GM21825 (cell line): ENCODE results near the gene TOR1A.

Source experiments
- ATAC-seq: cut with Tn5 transposase; IDR thresholded peaks from one replicate; pipeline ENCODE4 v1.9.1; 2021; ENCODE audit warnings: mild to moderate bottlenecking, moderate library complexity; ENCODE audit not compliant: unreplicated experiment

The TOR1A gene, protein sequence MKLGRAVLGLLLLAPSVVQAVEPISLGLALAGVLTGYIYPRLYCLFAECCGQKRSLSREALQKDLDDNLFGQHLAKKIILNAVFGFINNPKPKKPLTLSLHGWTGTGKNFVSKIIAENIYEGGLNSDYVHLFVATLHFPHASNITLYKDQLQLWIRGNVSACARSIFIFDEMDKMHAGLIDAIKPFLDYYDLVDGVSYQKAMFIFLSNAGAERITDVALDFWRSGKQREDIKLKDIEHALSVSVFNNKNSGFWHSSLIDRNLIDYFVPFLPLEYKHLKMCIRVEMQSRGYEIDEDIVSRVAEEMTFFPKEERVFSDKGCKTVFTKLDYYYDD

DNA sequence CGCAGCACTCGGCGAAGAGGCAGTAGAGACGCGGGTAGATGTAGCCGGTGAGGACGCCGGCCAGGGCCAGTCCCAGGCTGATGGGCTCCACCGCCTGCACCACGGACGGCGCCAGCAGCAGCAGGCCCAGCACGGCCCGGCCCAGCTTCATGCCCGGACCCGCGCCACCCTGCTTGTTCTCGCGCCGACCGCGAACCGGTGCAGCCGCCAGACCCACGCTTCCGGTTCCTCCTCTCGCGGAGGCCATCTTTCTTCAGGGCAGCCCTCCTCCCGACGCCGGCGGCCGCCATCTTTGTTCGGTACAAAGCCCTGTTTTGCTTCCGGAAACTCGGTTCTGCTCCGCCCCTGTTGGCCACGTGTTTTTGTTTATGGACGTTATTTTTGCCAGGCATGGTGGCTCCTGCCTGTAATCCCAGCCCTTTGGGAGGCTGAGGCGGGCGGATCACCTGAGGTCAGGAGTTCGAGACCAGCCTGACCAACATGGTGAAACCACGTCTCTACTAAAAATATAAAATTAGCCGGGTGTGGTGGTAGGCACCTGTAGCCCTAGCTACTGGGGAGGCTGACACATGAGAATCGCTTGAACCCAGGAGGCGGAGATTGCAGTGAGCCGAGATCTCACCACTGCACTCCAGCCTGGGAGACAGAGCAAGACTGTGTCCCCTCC lies at the start of gene TOR1A:
TSS of gene TOR1A (minus strand) at position 202 of the 667 bp plus-strand sequence. CDS start at position 151, 51 bp downstream.
- ATAC-seq: peak; percentile 89

DNA sequence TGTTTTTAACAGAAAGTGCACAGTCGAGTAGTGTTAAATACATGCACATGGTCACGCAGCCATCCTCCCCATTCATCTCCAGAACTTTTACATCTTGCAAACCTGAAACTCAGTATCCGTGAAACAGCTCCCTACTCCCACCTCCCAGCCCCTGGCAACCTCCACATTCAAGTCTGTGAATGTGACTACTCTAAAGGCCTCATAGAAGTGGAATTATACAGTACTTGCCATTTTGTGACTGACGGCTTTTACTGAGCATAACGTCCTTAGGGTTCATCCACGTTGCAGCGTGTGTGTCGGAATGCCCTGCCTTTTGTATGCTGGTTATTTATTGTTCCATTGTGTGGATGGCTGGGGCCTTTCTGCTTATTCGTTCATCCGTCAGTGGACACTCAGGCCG lies 47.1 kb upstream of the TOR1A start:
- no peak for ATAC-seq

DNA sequence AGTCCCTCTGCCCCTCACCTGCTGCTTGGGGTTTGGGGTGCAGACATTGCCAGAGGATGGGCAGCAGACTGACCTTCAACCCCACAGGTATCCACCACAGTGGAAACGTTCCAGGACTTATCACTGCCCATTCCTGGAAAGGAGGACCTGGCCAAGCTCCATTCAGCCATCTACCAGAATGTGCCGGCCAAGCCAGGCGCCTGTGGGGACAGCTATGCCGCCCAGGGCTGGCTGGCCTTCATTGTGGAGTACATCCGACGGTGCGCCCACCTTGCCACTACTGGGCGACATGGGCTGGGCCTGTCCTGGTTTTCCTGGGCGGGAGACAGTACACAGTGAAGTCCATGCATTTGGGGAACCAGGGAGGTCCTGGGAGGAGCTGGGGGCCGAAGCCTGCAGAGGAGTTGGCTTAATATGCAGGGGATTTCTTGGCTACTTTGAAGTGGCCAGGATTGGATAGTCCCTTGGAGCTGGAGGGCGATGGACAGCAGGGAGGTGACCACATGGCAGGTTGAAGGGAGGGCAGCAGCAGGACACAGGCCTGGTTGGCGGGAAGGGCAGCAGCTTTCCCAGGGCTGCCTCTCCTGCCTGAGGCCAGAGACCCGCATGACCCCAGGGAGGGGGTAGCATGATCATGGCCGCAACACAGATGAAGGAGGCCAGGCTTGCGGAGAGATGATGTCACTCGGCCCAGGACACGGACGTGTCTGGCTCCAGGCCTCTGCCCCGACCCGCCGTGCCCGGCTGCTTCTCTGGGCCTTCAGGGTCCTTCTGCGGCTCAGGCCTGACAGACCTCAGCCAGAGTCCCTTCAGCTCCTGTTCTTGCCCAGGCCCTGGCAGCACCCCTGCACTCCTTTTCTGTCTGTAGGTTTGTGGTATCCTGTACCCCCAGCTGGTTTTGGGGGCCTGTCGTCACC lies 45.9 kb upstream of the TOR1A start:
- ATAC-seq: no peak

DNA sequence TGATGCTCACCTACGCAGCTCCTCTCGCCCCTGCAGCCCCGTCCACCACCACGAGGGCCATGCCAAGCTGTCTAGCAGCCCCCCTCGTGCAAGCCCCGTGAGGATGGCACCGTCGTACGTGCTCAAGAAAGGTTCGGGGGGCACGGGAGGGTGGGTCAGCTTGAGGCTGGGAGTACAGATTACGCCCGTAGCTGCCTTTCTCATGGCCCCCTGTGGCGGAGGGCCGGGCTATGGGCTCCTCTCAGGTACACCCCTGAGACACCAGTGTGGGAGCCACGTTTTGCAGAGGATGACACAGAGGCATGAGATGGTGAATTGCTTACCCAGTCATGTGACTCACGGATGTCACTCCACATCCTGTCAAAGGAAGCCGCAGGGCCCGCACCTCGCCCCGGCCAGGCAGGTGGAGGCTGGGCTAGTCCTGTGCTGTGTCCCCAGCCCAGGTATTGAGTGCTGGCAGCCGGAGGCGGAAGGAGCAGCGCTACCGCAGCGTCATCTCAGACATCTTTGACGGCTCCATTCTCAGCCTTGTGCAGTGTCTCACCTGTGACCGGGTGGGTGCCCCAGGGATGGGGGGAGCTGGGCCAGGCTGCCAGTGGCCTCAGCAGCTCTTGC lies 45.0 kb upstream of the TOR1A start:
- ATAC-seq: no peak

DNA sequence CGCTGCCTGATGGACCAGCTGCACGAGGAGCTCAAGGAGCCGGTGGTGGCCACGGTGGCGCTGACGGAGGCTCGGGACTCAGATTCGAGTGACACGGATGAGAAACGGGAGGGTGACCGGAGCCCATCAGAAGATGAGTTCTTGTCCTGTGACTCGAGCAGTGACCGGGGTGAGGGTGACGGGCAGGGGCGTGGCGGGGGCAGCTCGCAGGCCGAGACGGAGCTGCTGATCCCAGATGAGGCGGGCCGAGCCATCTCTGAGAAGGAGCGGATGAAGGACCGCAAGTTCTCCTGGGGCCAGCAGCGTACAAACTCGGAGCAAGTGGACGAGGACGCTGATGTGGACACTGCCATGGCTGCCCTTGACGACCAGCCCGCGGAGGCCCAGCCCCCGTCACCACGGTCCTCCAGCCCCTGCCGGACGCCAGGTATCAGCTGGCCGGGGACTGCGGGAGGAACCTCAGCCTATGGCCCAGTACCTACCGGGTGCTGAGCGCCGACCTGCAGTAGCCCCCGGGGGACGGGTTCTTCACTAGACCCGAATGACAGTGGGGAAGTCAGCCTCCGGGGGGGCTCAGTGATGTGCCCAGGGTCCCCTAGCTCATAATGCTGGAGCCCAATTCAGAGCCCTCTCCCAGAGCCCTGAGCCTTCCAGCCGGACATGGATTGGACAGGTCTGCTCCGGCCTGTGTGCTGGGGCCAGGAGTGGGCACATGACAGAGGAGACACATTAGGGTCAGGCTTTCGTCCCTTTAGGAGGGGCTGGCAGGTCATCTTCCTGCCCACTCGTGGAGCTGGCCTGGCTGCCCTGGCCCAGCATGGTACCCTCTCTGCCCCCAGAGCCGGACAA lies 44.3 kb upstream of the TOR1A start:
- ATAC-seq: no peak

DNA sequence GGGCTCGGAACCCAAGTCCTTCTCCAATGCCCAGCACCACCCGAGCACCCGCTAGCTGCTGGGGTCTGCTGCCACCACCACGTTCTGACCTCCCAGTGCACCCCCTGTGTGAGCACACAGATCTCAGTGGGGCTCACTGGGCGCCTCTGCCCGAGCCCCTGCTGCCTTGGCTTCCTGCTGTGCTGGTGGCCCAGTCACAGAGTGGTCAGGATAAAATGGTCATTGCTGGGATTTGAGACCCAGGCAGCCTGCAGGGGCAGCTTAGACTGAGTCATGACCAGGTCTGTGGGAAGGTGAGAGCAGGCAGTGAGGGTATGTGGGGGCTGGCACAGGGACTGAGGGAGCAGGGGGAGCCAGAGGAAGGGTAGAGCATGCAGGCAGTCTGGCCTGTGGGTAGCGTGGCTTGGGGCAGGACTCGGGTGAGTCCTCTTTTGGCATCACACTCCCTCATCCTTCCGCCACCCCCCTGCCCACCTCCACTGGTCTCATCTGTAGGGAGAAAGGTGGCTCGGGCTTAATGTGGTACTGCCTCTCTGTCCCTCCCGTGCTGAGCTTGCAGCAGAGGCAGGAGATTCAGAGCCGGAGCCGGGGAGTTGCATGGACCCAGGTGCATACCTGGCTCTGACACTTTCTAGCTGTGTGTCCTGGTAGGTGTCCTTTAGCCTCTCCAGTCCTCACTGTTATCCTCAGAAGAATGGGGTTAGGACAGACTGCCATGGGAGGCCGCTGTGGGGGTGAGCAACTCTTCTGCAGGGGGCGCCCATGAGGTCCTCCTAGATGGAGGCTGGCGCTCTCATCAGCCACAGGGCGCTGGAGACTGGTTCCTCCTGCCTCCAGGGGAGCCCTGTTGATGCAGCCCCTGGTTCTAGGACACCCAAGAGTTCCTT lies 43.4 kb upstream of the TOR1A start:
- ATAC-seq: no peak

DNA sequence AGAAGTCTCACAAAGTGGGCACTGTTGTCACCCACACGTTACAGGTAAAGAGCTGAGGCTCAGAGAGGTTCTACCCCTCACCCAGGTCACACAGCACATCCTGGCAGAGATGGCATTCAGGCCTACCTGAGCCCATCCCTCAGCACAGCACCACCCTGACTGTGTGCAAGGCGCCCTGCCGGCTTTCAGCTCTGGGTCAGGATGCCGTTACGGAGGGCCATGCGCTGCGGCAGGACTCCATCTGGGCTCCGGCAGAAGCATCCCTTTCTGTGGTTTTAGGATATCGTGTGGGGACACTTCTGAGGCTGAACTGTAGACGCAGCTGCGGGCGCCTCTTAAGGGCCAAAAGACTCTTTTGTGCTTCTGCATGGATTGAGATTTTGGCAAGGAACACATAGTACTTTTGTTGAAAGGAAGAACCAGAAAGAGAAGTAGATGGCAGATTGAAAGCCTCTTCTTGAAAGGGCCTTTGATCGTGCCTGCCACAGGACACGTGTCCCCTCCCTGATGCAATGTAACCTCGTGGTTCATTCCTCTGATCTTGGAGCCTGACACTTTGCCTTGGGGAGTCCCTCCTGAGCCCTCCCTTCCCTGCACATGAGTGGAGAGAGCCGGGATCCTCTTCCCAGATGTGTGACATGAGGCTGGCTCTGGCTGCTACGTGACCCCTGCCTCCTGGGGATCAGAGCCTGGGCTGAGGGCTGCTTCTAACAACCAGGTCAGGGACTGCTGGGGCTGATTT lies 42.6 kb upstream of the TOR1A start:
- ATAC-seq: no peak

DNA sequence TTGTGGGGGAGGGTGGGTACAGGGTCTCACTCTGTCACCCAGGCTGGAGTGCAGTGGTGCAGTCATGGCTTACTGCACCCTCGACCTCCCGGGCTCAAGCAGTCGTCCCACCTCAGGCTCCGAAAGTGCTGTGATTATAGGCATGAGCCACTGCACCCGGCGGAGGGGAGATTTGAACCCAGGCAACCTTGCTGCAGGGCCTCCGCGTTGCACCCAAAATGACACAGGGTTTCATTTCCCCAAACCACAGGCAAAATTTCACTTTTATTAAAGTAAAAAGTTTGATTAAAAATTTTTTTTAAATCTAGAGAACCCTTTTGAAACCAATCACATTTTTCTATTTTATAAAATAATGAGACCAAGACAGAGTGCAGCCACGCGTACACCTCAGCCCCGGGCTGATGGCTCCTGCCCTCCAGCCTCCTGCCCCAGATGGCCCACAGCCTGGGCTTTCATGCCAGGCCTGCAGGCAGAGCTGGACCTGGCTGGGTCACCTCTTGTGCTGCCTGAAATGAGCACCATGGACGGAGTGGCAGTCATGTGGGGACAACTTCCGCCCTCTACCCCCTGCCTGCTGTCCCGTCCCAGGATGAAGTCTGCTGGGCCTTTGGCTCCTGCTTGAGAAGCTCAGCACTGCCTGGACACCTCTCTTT lies 41.9 kb upstream of the TOR1A start:
- no peak for ATAC-seq

DNA sequence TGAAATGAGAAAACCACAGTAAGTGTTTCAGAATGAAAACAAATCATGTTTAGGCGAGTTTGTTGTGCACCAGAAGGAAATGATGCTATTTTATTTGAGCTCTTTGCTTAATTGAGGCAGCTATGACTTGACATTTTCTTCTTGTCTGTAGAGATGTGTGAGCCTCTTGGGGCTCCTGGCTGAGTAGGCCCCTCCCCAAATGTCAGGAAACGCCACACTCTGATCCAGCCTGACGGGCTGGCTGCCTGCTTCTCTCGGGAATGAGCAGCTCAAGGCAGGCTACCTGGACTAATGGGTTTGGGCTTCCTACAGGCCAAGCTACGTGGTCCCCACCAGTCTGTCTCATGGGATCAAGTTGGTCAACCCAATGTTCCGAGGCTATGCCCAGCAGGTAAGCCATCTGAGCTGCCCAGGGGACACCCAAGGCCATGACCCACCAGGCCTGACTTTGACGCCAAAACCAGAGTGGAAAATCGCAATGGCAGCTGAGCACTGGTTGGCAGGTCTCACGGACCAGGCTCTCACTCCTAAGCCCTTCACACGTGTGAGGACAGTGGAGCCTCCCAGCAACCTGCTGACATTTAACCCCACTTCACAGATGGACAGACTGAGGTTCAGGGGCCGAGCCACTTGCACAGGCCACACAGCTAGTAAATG lies 41.2 kb upstream of the TOR1A start:
- no peak for ATAC-seq

DNA sequence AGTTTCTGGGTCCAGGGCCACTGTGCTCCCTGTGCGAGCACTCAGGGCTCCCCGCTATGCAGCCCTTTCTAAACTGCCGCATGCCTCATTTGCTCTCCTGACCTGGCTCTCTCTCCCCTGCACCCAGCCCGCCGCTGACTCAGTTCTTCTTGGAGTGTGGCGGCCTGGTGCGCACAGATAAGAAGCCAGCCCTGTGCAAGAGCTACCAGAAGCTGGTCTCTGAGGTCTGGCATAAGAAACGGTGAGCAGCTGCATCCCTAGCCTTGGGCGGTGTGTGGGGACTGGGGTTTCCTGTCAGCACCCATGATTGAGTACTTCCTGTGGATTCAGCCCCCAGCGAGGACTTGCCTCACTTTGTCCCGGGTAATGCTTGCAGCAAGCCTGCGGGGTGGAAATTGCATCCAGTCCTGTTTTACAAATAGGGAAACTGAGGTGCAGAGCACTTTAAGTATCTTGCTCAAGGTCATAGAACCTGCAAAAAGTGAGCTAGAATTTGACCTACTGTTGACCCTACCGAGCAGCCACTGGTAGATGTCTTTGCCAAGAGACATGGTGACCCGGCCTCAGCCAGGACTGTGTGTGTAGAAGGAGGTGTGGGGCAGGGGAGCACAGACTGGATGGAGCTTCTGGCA lies 39.2 kb upstream of the TOR1A start:
- no peak for ATAC-seq

DNA sequence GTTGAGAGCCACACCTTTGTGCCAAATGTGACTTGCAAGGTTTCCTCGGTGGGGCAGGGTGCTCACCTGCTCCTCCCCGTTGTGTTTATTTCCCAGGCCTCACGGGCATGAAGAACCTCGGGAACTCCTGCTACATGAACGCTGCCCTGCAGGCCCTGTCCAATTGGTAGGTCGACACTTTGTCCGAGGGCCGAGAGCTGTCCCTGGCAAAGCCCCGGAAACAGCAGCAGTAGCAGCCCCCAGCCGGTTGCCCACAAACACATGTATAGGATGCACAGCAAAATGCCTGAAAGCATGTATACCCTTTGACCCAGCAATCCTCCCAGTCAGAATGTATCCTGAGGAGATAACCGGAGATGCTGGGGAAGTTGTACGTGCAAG lies 37.5 kb upstream of the TOR1A start:
- no peak for ATAC-seq

DNA sequence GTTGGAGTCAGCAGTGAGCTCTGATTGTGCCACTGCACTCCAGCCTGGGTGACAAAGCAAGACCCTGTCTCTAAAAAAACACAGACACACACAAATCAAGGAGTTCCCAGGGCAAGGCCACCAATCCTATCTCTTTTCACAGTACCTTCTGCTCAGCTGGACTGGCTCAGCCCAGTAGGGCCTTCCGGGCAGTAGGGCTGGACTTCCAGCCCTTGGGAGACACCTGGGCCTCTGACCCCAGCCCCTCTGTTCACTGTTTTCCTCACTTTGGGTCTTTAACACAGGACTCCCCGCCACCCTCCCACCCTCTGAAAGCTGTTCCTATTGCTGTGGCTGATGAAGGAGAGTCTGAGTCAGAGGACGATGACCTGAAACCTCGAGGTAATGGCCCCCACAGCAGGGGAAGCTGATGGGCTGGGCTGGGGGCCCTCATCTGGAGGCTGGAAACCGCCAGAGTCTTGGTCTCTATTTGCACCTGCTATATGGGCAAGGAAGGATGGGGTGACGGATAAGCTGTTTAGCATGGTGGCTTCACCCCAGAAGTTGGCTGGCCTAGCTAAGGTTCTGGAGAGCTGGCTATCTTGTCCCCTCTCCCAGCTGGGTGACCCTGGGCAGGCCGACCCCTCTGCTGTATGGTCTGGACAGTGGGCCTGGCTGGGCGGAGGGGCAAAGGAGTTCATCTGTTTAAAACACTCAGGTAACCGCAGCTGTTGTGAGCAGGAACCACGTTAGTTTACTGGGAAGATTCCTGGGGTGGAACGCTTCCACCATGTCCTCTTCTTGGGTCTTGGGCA lies 36.9 kb upstream of the TOR1A start:
- no peak for ATAC-seq

DNA sequence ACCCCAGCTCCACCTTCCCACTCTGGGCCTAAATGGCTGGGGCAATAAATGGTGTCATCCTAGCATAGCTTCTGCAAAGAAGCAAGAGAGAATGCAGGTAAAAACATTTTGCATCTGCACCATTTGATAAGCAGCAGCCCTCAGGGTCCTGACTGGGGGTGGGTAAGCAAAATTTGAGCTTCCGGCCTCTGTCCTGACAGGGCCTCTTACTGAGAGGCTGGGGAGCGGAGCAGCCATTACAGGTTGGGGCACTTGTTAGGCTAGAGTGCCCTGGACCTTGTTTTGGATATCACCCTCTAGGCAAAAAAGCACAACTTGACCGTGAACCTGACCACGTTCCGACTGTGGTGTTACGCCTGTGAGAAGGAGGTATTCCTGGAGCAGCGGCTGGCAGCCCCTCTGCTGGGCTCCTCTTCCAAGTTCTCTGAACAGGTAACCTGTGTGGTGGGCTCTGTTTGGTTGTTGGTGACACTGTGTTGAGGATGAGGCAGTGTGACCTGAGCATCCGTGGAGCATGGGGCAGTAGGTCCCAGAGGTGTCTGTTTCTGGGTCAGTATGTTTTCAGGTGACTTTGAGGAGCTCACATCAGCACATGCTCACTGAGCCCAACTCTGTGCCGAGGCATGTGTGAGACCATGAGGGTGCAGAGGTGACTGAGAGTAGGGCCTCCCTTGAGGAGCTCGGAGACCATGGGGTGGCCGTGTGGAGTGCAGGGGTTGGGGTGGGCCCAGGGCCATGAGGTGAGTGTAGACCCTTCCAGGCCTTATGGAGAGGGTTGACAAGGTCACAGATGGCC lies 34.4 kb upstream of the TOR1A start:
- ATAC-seq: no peak

DNA sequence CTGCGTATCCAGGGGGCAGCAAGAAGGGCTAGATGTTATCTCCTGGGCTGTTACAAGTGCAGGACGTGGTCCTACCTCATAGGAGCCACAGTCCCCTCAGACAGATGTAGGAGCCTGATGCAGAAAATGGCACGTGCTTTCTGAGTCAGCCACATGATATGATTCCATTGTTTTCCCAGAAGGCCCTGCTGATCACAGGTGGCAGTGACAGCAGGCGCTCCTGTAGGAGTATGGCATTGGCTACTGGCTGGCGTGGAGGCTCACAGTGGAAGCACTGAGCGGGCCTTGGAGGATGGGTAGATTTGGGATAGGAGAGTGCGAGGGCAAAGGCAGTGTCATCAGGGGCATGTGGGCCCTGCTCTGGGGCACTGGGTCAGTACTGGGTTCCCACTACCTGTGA lies 33.3 kb upstream of the TOR1A start:
- ATAC-seq: no peak

DNA sequence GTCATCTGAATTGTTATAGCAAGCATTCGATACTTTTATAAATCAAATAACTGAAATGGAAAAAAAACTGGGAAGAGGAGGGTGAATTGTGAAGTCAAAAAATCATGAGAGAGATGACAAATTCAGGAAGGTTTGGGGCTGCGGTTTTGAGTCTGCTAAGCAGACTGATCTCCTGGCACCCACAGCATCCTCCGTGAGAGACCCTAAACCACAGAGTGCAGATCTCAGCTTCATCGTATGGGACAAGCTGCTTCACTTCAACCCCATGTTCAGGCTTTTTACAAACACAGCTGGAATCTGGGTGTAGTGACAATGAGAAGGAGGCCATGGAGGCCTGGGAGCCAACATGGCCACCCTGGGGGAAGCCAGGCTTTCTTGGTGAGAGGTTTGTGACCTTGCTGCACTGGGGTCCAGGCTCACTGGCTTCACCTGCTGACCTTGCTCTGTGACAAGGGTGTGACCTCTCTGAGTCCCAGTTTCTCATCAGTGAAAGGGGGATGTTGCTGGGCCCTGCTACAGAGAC lies 30.7 kb upstream of the TOR1A start:
- ATAC-seq: no peak
